GM19238 (cell line): ENCODE measurements around the gene HRC.
"Not testable (repeated sequence)": the region's sequence is repeated elsewhere in the genome, so short reads cannot be mapped to it uniquely, and the experiment has no call there.

ENCODE experiments used
- DNase-seq: peaks from one replicate; pipeline ENCODE4 v3.0.0; 2011; ENCODE audit warnings: low spot score; ENCODE audit not compliant: insufficient read length

Gene HRC

GRCh38 chr19:49155005-49155819 lies at the start of gene HRC:
Gene HRC (minus strand): TSS chr19:49155396. CDS start chr19:49155237, 159 bp downstream.
- DNase-seq, result no peak

- DNase-seq, result no peak
Observed at GRCh38 chr19:49201042-49201441, 45.8 kb upstream of the HRC start.

GRCh38 chr19:49200238-49200862 lies 45.2 kb upstream of the HRC start:
- no peak for DNase-seq

GRCh38 chr19:49196527-49197240 lies 41.5 kb upstream of the HRC start:
- no peak for DNase-seq

GRCh38 chr19:49194408-49194807 lies 39.2 kb upstream of the HRC start:
- no peak for DNase-seq

- DNase-seq, result no peak
Observed at GRCh38 chr19:49193822-49194394, 38.7 kb upstream of the HRC start.

GRCh38 chr19:49190781-49191180 lies 35.6 kb upstream of the HRC start:
- no peak for DNase-seq

- no peak for DNase-seq
Observed at GRCh38 chr19:49189259-49189658, 34.1 kb upstream of the HRC start.

- no peak for DNase-seq
Observed at GRCh38 chr19:49188626-49189200, 33.5 kb upstream of the HRC start.

- no peak for DNase-seq
Observed at GRCh38 chr19:49186108-49186507, 30.9 kb upstream of the HRC start.

- DNase-seq, result no peak
Observed at GRCh38 chr19:49182848-49183375, 27.7 kb upstream of the HRC start.

GRCh38 chr19:49182010-49182847 lies 27.0 kb upstream of the HRC start:
- not testable (repeated sequence) for DNase-seq

GRCh38 chr19:49180659-49181058 lies 25.5 kb upstream of the HRC start:
- no peak for DNase-seq

- DNase-seq, result no peak
Observed at GRCh38 chr19:49173198-49173597, 18.0 kb upstream of the HRC start.

- no peak for DNase-seq
Observed at GRCh38 chr19:49168421-49168820, 13.2 kb upstream of the HRC start.

- no peak for DNase-seq
Observed at GRCh38 chr19:49167857-49168409, 12.7 kb upstream of the HRC start.

GRCh38 chr19:49165865-49166301 lies 10.7 kb upstream of the HRC start:
- no peak for DNase-seq

- DNase-seq, result no peak
Observed at GRCh38 chr19:49165111-49165750, 10.0 kb upstream of the HRC start.

- DNase-seq, result no peak
Observed at GRCh38 chr19:49161987-49162386, 6.8 kb upstream of the HRC start.
